NB4 (cell line): Measurements from ENCODE around the gene DPH2.

Experiments
- POLR2A ChIP-seq: IDR thresholded peaks from 2 replicates; pipeline ENCODE4 v1.6.1; 2011; ENCODE audit warnings: mild to moderate bottlenecking; ENCODE audit not compliant: insufficient read length; ENCODE audit errors: extremely low read depth
- TF ChIP-seq, protein P1 (sequence below): IDR thresholded peaks from one replicate; pipeline ENCODE4 v1.5.1; 2012; ENCODE audit warnings: low read depth, low read length
- TF ChIP-seq, protein P2 (sequence below): IDR thresholded peaks from 2 replicates; pipeline ENCODE4 v1.6.1; 2011; ENCODE audit warnings: low read depth, low read length

- no peak for TF ChIP-seq POLR2A
- TF ChIP-seq, protein P1, sequence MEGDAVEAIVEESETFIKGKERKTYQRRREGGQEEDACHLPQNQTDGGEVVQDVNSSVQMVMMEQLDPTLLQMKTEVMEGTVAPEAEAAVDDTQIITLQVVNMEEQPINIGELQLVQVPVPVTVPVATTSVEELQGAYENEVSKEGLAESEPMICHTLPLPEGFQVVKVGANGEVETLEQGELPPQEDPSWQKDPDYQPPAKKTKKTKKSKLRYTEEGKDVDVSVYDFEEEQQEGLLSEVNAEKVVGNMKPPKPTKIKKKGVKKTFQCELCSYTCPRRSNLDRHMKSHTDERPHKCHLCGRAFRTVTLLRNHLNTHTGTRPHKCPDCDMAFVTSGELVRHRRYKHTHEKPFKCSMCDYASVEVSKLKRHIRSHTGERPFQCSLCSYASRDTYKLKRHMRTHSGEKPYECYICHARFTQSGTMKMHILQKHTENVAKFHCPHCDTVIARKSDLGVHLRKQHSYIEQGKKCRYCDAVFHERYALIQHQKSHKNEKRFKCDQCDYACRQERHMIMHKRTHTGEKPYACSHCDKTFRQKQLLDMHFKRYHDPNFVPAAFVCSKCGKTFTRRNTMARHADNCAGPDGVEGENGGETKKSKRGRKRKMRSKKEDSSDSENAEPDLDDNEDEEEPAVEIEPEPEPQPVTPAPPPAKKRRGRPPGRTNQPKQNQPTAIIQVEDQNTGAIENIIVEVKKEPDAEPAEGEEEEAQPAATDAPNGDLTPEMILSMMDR = no peak
- TF ChIP-seq, protein P2, sequence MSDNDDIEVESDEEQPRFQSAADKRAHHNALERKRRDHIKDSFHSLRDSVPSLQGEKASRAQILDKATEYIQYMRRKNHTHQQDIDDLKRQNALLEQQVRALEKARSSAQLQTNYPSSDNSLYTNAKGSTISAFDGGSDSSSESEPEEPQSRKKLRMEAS = no peak
These were observed 50.7 kb downstream of the DPH2 start for GRCh38 chr1:44020464-44020863.
